Measurements from ENCODE around the gene RTEL1.
"Not testable (repeated sequence)": the region's sequence is repeated elsewhere in the genome, so short reads cannot be mapped to it uniquely, and the experiment has no call there.

RTEL1 gene

DNA sequence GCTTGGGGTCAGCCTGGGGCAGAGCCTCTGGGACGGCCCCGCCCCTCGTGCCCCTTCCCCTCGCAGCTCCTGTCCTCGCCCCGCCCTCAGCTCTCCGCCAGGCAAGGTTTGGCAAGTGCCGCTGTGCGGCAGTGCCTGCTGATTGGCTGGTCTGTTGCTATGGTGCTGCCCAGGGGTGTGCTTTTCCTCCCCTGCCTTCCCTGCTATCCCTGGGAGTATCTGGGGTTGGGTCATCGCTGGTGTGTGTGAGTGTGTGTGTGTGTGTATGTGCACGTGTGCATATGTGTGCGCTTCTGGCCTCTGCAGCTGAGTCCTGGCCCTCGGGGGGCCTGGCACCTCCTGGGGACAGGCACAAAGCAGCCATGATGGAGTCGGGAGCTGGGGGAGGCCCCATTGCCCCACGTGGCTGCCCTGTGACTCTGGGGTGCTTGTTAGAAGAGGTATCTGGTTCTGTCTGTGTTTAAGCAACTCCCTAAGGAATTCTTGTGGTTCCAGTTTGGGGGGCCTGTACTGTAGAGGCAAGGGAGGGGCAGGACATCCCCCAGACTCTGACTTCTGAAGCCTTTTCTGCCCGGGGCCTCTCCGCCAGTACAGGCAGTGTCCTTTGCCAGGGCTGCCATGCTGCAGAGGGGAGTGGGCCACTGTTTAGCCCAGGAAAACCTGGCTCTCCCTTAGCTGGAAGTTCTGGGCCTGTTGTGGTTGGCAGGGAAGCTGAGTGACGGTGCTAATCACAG is 6.9 kb downstream of the RTEL1 start:
- DNase-seq (ENCODE audit: low spot score): peak; percentile 61

DNA sequence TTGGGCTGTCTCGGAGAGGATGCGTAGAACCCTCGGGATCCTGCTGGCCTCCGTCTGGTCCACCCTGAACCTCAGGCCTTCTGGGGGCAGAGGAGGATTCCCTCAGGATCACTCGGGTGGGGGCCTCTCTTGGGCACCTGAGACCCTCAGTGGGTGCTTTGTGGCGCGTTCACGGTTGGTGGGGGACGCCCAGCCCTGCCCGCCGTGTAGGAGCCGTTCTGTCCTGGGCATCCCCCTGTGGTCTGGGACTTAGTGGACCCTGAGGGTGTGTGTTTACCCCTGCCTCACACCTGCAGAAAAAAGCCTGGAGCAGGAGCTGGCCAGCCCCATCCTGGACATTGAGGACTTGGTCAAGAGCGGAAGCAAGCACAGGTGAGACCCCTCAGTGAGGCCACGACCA is 7.6 kb downstream of the RTEL1 start:
- no peak for DNase-seq (ENCODE audit: low spot score)

DNA sequence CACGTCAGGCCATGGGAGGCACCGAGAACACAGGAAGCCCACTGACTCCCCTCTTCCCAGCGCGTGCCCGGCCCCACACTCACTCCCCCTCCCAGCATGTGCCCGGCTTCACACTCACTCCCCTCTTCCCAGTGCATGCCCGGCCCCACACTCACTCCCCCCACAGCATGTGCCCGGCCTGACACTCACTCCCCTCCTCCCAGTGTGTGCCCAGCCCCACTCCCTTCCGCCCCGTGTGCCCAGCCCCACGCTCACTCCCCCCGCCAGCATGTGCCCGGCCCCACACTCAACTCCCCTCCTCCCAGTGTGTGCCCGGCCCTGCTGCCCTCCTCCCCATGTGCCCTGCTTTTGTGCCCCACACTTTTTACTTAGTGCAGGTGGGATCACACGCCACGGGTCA is 9.7 kb downstream of the RTEL1 start:
- DNase-seq (ENCODE audit: low spot score): no peak

DNA sequence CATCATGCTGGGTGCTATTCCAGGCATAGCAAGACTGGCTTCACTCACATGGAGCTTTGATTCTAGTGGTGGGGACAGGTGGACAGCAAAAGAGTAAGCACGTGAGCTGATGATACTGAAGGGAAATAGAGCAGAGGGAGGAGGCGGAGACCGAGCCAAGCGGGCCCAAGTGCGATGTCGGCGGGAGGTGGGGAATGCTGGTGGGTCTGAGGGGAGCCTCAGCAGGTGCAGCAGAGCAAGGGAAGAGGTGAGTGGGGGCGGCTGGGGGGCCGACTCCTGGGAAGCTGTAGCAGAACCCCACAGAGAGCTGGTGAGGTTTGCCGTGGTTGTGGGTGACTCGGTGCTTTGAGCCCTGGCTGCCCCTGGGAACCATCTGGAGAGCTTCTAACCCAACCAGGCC is 10.2 kb downstream of the RTEL1 start:
- no peak for DNase-seq (ENCODE audit: low spot score)

DNA sequence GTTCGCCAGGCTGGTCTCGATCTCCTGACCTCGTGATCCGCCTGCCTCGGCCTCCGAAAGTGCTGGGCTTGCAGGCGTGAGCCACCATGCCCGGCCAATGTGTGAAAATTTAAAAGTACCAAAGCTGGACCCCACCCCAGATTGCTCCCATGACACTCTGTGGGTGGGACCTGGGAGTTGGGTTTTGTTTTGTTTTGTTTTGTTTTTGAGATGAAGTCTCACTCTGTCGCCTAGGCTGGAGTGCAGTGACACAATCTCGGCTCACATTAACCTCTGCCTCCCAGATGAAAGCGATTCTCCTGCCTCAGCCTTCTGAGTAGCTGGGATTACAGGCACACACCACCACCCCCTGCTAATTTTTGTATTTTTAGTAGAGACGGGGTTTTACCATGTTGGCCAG is 13.6 kb downstream of the RTEL1 start:
- not testable (repeated sequence) for DNase-seq (ENCODE audit: low spot score)

DNA sequence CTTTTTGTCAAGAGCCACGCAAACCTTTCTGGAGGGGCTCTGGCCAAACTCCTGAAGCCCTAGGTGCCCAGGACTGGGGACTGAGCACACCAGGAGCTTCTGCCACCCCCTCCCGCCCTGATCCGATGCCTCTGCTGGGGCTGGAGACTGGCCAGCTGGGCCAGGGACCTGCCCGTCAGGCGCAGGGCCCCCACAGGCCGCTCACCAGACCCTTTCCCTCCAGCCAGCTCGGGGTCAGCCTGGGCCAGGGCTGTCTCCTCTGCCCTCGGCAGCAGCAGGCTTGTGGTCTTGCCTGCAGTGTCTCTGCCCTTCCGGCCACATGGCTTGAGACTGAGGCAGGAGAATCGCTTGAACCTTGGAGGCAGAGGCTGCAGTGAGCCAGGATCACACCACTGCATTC is 14.6 kb downstream of the RTEL1 start:
- DNase-seq (ENCODE audit: low spot score): no peak

DNA sequence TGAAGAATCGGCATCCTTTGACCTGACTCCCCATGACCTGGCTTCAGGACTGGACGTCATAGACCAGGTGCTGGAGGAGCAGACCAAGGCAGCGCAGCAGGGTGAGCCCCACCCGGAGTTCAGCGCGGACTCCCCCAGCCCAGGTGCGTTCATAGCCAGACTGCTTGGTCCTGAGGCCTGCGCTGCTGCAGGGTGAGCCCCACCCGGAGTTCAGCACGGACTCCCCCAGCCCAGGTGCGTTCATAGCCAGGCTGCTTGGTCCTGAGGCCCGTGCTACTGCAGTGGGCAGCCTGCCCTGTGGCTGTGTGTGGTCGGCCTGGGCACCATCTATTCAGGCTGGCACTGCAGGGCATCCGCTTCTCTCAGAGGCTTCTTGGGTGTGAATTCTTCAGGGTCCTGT is 15.8 kb downstream of the RTEL1 start:
- DNase-seq (ENCODE audit: low spot score): no peak

DNA sequence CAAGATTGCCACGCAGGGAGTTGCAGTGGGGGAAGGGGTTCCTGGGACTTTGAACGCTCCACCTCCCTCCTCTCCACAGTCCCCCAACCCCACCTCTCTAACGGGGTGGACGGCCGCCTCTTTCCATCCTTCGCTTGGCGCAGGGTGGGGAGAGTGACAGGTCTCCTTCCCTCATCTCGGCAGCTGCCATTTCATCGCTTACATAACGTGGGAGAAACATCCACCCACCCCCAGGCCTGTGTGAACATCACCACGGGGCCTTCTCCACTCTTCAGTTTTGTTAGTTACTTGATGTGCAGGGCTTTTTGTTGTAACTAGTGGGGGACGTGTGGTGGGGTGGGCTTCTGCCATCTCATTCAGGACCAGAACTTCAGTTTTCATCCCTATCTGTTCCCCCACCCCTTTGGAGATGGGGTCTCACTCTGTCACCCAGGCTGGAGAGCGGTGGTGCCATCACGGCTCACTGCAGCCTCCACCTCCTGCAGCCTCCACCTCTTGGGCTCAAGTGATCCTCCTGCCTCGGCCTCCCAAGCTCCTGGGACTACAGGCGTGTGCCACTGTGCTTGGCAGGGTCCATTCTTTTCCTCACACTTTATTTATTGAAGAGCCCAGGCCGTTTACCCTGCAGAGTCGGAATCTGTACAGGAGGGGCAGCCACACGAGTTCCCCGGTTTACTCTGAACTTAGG is 17.7 kb downstream of the RTEL1 start:
- no peak for DNase-seq (ENCODE audit: low spot score)

DNA sequence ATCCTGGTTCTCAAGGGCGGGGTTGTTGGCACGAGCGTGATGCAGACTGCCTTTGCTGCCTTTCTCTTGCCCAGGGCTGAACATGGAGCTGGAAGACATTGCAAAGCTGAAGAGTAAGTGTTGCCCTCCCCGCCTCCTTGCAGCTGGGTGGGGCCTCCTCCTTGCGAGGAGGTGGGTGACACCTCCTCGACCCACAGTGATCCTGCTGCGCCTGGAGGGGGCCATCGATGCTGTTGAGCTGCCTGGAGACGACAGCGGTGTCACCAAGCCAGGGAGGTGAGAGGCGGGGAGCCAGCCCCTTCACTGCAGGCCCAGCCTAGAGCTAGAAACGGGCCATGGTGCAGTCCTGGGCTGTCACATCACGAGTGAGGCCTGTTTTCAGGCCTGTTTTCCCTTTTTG is 20.0 kb downstream of the RTEL1 start:
- DNase-seq (ENCODE audit: low spot score): no peak

DNA sequence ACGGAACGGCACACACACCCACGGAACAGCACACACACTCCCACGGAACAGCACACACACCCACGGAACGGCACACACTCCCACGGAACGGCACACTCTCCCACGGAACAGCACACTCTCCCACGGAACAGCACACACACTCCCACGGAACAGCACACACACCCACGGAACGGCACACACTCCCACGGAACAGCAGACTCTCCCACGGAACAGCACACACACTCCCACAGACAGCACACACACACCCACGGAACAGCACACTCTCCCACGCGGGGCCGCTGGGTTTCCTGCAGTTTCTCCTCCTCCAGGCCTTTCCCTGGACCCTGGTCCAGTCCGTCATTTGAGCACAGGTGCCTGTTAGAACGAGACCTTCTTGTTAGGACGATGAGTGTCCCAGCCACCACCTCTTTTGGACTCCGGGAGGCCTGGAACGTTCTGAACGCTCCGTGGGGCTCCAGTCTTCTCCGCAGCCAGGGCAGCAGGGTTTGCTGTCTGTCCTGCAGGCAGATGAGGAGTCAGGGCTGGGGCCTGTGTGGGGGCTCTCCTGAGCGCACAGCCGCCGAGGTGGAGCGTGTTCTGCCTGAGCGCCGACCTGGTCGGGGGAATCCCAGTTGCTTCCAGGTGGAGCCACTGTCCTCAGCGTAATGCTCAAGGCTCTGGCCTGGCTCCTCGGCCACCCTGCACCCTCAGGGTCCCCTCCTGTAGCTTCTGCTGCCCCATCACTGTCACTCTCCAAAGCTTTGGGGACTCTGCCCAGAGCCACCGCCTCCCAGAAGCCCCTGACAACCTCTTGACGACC is 20.8 kb downstream of the RTEL1 start:
- DNase-seq (ENCODE audit: low spot score): no peak

DNA sequence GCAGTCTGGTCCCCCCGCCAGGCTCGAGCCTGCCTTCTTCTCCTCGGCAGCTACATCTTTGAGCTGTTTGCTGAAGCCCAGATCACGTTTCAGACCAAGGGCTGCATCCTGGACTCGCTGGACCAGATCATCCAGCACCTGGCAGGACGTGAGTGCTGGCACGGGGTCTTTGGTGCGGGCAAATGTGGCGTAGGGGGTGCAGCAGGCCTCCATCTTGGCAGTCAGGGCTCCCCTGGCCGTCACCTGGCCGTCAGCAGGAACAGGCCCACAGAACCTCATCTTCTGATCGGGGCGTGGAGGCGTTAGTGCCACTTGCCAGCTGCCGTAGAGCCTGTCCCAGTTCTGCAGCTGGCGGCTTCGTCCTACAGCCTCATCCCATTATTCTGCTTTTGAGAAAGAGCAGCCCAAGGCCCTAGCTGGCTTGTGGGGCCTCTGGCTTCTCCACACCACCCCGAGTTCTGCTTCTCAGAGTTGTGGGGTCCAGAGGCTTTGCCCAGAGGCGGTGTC is 21.7 kb downstream of the RTEL1 start:
- DNase-seq (ENCODE audit: low spot score): no peak

DNA sequence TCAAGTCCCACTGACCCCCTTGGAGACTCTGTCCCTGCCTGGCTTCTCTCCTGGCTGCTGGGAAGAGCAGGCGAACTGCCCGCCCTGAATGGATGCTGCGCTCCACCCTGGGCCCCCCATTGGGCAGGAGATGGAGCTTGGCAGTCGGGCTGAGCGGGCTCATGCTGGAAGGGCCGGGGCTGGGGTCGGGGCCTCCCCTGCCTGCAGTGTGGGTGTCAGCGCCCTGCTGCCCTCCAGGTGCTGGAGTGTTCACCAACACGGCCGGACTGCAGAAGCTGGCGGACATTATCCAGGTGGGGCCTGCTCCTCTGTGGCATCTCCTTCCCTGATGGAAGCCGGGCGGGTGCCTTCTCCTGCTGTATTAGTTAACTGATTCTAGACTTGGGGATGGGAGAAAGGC is 22.3 kb downstream of the RTEL1 start:
- DNase-seq (ENCODE audit: low spot score): no peak

DNA sequence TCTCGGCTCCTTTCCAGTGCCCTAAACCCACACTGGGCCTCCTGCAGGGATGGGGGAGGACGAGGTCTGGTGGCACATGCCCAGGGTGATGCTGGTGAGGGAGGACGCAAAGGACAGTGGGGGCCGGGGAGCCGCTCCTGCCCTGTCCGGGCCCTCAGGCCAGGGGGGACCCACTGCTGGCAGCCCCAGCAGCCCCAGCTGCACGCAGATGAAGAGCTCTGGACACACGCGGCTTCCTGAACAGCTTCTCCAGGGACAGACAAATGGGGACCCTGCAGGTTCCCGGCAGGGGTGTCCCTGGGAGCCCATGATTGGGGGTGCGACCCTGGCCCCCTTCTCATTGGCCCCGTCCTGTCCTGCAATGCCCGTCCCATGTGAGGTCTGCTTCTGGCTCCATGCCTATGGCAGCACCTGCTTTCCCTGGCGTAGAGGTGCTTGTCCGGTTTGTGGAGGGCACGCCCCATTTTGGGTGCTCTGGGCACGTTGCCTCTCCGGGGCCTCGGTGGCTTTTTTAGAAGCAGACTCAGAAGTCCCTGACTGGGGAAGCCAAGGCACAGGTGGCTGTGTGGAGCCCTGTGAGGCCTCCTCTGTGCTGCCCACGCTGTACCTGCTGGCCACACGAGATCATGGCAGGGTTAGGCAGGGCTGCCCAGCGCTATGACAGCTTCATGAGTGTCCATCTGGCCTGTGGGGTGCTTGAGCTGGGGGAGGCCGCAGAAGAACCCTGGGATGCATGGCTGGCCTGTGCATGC is 22.9 kb downstream of the RTEL1 start:
- no peak for DNase-seq (ENCODE audit: low spot score)

DNA sequence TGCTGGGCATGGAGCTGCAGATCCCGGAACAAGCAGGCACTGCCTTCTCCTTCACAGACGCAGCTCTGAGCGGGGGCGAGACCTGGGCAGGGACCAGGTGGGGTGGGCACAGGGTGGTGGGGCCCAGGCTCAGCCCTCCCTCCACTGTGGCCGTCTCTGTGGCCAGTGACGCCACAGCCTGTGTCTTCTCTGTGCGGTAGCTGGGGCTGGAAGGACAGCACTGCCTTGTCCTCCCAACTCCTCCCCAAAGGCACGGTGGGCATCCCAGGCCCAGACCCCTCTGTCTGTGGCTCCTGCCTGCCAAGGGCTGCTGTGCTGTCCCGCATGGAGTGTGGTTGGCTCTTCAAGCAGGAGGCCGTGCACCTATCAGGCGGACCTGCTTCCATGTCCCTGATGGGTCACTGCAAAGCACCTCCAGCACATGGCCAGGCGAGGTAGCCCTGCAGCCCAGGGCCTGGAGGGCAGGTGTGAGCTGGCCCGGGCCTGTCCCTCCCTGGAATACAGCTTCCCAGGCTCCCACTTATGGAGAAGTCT is 23.6 kb downstream of the RTEL1 start:
- no peak for DNase-seq (ENCODE audit: low spot score)

DNA sequence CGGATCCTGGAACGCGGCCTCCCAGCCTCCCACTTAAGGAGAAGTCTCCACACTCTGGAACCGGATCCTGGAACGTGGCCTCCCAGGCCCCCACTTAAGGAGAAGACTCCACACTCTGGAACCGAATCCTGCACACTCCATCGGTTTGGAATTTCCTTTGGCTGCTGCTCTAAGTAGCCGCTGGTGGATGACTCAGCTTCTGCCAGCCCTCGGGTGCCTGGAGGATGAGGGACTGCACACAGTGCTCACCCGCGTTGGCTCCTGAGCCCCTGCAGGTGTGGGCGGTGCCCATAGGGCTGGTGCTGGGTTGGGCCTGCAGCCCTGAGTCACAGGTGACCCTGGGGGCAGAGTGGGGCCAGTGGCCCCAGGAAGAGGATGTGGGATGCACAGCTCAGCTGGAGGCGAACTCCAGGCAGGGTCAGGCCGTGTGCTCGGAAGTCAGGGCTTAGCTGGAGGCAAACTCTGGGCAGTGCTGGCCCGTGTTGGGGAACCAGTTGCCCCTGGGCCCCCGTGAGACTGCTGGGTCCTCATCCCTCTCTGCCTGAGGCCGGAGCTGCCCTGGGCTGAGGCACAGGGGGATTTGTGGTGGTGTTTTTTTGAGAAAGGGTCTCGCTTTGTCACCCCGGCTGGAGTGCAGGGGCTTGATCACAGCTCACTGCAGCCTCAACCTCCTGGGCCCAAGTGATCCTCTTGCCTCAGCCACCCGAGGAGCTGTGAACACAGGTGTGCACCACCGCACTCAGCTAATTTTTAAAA is 24.4 kb downstream of the RTEL1 start:
- DNase-seq (ENCODE audit: low spot score): peak; percentile 89

DNA sequence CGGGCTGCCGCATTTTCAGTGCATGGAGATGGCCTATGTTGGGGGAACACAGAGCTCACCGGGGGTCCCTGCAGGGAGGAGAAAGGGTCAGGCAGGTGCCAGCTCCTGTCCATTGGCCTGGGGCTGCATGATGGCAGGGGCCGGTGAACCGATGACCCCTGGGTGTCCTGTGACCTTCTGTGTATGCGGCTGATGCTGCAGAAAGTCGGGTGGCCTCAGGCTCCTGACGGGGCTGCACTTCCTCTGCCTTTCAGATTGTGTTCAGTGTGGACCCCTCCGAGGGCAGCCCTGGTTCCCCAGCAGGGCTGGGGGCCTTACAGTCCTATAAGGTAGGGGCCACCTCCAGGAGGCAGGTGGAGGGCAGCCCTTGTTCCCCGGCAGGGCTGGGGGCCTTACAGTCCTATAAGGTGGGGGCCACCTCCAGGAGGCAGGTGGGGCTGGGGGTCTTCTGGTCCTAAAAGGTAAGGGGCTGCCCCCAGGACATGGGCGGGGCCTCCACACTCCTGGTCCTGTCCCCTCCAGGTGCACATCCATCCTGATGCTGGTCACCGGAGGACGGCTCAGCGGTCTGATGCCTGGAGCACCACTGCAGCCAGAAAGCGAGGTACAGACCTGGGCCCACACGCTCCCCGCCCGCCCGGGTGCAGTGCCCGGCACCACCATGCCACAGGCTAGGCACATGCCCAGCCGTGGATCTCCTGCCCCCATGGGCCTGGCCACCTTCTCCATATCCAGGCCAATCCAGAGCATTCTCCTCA is 27.3 kb downstream of the RTEL1 start:
- DNase-seq (ENCODE audit: low spot score): no peak

DNA sequence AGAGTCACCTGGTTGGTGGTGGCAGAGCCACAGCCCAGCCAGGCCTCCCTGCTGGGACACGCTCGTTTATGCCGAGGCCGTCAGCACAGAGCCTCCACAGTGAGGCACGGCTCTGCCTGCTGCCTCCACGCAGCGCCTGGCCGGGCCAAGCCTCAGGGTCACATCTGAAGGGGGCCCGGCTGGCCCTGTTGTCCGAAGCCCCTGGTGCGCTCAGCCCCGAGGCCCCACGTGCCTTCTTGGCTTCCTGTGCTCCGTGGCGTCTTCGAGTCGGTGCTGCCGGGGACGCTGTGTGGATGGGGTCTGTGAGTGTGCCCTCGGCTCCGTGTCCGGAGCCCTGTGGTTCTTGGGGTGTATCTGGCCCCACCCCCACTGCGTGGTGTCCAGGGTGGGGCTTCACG is 28.0 kb downstream of the RTEL1 start:
- no peak for DNase-seq (ENCODE audit: low spot score)

DNA sequence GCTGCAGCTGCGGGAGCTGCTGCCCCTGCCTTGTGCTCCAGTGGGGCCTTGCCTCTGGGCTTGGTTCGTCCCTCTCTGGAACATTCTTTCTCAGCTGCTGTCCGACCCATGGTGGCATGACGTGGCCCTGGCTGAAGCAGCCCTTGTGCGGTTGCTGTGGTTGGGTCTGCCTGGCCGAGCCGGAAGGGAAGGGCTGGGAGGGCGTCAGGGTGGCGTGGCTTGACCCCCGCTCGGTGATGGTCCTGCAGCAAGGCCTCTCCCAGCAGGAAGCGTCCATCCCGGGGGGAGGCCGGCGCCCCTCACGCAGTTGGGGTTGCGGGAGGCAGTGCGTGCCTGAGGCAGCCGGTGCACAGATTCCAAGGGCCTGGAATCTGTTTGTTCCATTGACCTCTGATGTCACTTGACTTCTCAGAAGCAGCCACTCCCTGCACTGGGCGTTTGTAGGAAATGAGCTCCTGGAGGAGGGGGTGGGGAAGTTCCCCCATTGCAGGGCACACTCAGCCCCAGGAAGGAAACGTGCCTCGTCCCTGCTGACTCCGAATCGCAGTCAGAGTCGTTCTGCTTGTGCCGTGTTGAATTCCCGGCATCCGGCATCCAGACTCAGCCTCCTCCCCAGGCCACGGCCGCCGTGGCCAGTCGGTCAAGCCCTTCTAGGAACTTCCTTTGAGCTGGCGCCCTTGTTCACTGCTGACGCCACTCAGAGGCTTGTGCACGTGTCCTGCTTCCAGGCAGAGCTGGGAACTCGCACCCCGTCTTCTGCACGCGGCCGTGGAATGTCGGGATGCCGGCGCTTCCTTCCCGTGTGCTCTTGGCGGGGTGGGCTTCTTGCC is 28.6 kb downstream of the RTEL1 start:
- DNase-seq (ENCODE audit: low spot score): peak; percentile 90

DNA sequence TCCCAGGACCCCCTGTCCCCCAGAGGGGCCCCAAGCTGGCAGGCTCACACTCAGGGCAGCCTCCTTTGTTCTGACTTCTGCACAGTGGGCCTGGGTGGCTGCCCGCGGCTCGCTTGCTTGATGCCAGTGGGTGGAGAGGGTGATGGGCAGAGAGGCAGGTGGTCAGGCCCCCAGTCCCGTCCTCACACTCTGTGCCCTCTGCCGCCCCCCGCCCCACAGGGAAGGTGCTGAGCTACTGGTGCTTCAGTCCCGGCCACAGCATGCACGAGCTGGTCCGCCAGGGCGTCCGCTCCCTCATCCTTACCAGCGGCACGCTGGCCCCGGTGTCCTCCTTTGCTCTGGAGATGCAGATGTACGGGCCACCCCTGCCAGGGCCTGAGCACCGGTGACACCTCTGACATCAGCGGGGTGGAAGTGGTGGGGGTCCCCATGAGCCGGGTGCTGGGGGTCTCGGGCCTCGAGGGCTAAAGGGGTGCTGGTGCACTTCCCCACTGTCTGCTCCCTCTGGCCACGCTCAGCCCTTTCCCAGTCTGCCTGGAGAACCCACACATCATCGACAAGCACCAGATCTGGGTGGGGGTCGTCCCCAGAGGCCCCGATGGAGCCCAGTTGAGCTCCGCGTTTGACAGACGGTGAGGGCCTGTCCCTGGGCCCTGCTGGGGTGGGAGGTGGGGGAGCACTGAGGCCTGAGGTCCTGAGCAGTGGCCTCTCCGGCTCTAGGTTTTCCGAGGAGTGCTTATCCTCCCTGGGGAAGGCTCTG is 29.5 kb downstream of the RTEL1 start:
- DNase-seq (ENCODE audit: low spot score): no peak

All from AG08396 (cell line).